Measurements from ENCODE around the gene SH3PXD2B.

GRCh38 chr5:172276214-172276613 lies 178.1 kb downstream of the SH3PXD2B start:
- TF ChIP-seq, protein P1, sequence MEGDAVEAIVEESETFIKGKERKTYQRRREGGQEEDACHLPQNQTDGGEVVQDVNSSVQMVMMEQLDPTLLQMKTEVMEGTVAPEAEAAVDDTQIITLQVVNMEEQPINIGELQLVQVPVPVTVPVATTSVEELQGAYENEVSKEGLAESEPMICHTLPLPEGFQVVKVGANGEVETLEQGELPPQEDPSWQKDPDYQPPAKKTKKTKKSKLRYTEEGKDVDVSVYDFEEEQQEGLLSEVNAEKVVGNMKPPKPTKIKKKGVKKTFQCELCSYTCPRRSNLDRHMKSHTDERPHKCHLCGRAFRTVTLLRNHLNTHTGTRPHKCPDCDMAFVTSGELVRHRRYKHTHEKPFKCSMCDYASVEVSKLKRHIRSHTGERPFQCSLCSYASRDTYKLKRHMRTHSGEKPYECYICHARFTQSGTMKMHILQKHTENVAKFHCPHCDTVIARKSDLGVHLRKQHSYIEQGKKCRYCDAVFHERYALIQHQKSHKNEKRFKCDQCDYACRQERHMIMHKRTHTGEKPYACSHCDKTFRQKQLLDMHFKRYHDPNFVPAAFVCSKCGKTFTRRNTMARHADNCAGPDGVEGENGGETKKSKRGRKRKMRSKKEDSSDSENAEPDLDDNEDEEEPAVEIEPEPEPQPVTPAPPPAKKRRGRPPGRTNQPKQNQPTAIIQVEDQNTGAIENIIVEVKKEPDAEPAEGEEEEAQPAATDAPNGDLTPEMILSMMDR (IDR thresholded peaks at IDR 0.05; ENCODE audit: low read length), result no peak
- no peak for TF ChIP-seq EZH2 (IDR thresholded peaks at IDR 0.05; ENCODE audit: borderline replicate concordance, low read length)

Measured in OCI-LY1 (cell line).